Renal cortex interstitium (tissue), 11 donors: ENCODE results near the gene EEF2K. TPM values are rescaled to one million over a fixed set of nuclear protein-coding genes. Genes with fewer than 3 reads are reported as not detected.
"Not testable (repeated sequence)": the region's sequence is repeated elsewhere in the genome, so short reads cannot be mapped to it uniquely, and the experiment has no call there.

Experiments used
- DNase-seq, 11 donors: peaks; one replicate each; pipeline ENCODE4 v3.0.0-alpha.2; 2013; ENCODE audit warnings: low read depth in 9 of 11, low spot score in 4 of 11; ENCODE audit errors: extremely low read depth in 1 of 11
- polyA plus RNA-seq, 3 donors: library from polyadenylated mRNA; unstranded; fragments of 120-200 nt; gene quantifications; one replicate each; pipeline ENCODE4 v1.2.1, GENCODE V29; 2013; ENCODE audit not compliant: insufficient read length in 3 of 3

The EEF2K gene
- polyA plus RNA-seq, 3 donors, result 12.6 to 18.0 (median 12.7) TPM

DNA sequence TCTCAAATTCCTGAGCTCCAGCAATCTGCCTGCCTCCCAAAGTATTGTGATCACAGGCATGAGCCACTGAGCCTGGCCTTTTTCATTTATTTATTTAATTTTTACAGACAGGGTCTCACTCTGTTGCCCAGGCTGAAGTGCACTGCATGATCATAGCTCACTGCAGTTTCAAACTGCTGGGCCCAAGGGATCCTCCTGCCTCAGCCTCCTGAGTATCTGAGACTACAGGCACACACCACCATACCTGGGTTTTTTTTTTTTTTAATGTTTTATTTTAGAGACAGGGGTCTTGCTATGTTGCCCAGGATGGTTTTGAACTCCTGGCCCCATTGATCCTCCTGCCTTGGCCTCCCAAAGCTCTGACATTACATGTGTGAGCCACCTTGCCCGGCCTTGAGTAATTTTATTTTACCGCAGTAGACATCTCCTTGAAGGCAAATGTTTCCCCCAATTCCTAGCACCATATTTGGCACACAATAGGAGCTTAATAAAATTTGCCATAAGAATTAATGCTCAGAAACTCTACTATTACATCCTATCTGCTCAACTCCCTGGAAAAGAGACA is 1.9 kb upstream of the EEF2K start:
- DNase-seq, result no peak

DNA sequence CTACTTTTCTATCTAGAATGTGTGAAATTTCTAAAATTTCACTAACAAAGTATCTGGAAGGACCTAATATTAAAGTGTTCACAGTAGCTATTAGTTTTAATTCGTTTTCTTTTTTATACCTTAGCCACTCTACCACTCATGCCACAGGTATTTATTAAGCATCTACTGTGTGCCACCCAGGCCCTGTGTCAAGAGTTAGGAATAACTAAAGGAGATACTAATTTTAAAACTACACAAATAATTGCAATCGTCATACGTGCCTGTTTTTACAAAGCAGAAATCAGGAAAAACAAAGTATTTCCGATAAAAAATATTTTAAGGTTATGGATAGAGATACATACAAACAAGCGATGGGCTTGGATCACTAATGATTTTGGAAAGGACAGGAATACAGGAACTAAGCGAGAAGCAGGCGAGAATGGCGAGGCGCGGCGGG is 483 bp upstream of the EEF2K start:
- no peak for DNase-seq

DNA sequence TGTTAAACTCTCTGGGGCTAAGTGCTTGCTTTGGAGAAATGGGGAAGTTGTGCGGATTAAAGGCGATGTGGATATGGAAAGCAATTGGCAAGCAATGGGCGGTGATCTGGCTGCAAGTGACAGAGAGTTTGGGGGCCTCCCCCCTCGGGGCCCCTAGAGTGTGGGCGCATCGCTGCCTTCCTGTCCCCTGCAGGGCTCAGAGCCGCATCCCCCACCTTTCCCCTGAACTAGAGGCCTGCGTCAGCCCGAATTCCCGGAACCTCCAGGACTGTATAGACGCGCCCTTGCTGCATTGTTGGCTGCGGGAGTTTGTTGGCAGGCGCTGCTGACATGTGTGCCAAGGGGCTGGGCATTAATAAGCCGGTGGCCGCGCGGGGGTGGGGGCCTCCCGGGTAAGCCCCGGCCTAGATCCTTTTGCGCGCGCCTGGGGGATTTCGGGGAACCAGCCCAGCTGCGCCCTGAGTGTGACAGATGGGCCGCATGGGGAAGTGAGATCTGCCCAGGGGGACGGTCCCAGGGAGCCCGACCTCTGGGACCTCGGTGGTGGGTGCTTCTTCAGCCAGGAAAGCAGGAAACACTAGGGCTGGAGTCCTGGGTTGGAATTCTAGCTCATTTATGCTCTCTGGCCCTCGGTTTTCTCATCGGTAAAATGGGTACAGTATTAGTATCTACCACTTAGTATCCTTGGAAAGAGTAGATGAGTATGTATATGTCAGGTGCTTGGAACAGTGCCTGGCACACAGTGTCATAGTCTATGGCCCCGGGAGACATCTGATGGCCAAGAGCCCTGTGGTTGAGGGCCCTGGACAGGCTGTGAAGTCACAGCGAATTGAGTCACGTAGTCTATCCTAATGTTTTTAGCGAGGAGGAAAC is 1.0 kb downstream of the EEF2K start:
- DNase-seq, result no peak

DNA sequence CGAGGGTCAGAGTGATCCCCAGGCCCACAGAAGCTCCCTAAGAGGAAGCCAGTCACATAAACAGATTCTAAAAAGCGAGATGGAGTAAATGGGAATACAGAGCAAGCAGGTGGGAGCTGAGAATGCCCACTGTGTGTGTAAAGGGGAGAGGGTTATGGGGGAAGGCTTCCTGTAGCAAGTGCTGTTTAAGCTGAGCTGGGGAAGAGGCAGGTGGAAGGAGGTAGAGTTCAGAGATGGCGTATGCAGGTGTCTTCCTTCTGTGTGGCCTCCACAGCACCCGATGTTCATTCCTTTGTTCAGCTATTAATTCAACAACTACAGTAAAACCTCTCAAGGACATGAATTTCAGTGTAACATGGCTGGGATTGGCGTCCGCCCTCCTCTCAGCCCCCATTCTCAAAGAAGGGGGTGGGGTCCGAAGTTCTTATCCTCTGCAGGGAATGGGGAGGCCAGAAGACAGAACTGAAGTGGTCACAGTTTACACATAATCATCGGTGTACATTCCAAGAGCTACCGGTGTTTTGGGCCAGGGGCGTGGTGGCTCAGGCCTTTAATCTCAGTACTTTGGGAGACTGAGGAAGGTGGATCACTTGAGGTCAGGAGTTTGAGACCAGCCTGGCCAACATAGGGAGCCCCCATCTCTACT is 1.8 kb downstream of the EEF2K start:
- no peak for DNase-seq

DNA sequence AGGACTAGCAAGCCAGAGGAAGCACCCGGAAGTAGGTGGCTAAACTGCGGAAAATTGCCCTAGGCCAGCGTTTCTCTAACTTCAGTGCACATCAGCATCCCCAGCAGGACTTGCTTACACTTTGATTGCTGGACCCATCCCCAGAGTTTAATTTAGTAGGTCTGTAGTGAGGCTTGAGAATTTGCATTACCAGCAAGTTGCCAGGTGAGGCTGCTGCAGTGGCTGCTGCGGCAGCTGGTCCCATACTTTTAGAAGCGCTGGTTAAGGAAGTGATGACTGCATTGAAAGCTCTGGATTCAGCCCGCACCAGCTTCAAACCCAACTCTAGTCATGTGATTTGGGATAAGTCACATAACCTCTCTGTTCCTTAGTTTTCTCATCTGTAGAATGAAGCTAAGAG is 4.2 kb downstream of the EEF2K start:
- no peak for DNase-seq

DNA sequence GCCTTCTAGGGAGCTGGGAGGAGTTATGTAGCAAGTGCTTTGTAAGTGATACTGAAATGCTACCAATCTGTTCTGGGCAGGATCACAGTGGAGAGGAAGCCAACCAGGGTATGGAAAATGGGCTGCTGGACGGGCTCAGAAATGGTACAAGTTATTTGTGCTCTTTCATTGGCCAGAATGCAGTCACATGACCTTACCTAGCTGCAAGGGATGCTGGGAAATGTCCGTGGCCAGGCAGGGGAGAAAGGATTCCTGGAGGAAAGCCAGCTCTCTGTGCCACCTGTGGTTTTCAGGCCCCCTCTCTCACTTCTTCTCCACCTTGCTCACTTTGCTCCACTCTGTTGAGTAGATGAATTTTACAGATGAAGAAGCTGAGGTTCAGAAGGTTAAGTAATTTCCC is 4.8 kb downstream of the EEF2K start:
- no peak for DNase-seq

DNA sequence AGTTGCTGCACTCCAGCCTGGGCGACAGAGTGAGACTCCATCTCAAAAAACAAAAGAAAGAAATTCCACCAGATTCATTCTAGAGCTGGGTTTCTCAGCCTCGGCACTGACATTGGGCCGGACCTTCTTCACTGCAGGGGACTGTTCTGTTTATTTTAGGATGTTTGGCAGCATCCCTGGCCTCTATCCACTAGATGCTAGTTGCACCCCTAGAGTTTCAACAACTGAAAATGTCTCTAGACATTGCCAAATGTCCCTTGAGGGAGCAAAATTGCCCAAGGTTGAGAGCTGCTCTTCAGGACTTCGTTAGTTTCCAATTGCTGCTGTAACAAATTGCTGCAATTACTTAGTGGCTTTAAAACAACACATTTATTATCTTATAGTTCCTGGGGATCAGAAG is 7.2 kb downstream of the EEF2K start:
- DNase-seq, result no peak

DNA sequence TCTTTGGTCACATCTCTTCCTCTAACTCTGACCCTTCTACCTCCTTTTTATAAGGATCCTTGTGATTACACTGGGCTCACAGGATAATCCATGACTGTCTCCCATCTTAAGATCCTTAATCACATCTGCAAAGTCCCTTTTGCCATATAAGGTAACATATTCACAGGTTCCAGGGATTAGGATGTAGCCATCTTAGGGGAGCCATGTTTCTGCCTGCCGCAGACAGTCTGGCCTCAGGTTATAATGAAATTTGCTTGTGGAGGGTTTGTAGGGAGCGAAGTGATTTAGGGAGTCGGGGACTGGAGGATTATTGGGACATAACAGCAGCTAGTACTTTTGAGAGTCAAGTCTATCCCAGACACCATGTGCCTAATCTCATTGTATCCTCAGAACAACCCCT is 7.7 kb downstream of the EEF2K start:
- DNase-seq, result no peak

DNA sequence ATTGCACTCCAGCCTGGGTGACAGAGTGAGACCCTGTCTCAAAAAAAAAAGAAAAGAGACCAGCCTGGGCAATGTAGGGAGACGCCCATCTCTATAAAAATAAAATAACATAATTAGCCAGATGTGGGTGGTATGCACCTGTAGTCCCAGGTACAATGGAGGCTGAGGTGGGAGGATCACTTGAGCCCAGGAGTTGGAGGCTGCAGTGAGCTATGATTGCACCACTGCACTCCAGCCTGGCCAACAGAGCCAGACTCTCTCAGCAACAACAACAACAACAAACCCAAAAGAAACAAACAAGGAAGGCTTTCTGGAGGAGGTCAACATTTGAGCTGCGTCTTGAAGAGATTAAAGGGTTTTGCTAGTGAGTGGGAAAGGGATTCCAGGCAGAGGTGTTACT is 8.3 kb downstream of the EEF2K start:
- no peak for DNase-seq

DNA sequence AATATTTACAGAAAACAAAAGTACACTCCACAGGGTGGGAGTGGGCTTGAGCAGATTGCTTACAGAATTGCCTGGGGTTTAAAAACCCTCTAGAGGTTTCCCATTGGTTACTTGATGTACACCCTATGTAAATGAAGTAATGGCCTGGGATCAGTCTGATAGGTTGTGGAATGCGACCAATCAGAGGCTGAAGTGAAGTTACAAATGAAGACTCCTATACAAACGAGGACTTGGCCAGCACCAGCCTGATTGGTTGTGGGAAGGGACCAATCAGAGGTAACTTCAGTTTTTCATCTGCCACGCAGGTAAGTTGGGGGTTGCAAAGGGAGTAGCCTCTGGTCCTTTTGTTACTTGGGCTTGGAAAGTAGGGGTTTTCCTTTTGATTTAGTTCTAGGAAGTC is 8.8 kb downstream of the EEF2K start:
- no peak for DNase-seq

DNA sequence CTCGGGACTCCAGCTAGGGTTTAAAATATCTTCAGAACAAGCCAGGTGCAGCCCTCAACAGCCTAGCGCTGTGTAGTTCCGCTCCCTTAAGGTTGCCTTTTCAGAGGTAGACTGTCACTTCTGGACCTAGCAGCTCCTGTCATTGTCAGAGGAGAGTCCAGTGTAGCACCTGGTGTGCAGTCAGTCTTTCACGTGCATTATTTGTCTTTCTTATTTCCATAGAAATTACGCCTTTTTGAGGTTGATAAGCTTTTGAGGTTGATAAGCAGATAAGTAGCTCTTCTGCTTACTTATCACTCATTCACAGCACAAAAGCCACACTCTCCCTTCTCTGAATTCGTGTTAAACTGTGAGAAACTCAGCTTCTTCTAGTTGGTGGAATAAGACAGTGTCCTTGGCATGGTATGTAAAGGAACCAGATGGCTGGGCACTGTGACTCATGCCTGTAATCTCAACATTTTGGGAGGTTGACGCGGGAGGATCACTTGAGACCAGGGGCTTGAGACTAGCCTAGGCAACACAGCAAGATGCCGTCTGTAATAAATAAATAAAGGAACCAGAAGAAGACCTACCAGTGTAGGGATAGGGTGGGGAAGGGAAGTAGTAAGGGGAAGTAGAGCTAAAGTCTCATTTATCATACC is 10.2 kb downstream of the EEF2K start:
- no peak for DNase-seq

DNA sequence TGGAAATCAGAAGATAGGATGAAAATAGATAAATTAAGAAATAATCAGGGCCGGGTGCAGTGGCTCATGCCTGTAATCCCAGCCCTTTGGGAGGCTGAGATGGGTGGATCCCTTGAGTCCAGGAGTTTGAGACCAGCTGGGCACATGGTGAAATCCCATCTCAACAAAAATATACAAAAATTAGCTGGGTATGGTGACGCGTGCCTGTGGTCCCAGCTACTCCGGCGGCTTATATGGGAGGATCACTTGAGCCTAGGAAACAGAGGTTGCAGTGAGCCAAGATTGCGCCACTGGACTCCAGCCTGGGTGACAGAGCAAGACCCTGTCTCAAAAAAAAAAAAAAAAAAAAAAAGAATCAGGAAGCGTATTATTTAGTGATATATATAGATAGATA is 10.8 kb downstream of the EEF2K start:
- DNase-seq, result not testable (repeated sequence)

DNA sequence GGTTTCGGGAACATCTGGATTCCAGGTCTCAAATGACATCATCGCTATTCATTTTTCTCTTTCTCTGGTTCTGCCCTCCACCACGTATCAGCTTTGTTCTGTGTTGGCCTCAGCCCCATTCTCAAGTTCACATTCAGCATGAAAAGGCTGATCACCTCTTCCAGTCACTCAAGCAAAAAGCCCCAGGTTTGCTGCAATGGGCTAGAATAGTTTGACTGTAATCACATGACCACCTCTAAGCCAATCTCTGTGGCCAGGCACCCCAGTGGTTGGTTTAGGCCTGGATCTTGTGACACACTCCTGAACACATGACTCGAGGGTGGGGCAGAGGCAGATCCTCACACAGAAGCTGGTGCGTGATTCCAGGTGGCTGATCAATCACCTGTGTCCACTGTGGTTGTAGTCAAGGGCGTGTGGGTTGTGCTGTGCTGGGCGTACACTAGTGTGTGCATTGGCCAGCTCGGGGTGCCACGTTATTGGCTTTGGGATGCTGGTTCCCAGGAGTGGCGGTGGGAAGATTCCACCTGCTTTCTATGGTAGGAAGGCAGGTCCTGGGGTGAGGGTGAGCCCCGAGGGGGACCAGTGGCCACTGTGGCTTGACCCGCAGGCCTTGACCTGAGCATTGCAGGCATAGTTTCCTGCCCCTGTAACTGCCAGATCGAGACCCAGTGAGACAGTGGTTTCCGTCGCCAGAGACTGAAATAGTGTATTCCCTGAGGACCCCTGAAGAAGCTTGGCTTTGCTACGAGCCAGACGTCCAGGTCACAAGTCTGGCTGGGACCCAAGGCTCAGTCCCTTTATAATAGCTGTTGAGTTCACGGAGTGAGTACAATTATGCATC is 12.0 kb downstream of the EEF2K start:
- DNase-seq, result no peak

DNA sequence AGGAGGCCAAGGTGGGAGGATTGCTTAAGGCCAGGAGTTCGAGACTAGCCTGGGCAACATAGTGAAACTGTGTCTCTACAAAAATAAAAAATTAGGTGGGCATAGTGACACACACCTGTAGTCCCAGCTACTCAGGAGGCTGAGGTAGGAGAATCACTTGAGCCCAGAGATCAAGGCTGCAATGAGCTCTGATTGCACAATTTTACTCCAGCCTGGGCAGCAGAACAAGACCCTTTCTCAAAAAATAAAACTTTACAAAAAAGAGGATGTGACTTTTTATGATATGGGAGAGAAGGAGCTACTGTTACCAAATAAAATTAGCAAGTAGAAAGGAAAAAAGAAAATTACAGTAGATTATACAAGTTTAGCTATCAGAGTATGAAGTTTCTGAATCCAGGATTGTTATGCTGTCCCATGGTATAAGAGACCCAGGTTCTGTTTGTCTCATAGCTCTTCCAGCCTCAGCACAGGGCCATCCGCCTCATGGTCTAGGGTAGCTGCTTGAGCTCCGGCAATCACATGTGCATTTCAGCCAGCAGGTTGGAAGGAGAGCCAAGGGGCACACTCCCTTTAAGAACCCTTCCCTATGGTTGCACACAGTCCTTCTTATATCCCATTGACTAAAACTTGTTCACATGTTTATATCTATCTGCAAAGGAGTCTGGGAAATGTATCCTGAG is 13.5 kb downstream of the EEF2K start:
- no peak for DNase-seq

DNA sequence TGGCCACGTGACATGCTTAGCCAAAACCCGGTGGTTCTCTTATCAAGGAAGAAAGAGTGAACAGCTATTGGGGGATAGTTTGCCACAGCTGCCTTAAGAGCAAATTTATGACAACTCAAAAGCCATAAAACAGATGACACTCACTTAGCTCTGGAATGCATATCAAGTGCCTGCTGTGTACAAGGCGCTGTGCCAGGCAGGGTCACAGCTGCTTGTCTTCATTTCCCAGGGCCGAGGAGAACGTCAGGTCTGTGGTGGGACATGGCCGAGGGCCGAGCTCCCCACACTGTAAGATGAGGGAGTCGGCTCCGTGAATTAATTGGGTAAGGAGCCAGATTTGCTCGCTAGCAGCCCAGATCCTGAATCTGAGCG is 14.0 kb downstream of the EEF2K start:
- DNase-seq, result peak in 1 of 11 donors; percentile 58

DNA sequence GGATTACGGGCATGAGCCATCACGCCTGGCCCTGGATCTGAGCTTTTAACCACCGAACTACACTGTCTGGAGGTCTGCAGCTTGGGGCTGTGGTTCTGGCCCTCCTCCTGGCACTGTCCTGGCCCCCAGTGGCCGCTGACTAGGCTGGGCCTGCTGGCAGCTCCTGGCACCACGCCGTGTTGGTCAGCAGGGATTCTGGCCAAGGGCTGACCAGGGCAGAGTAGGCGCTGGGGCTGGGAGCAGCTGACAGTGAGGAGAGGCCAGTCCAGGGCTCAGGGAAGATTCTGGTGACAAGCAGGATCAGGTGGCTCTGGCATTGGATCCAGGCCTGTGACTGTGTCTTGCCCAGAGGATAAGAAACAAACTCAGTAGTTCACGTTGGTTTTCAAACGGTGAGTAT is 14.6 kb downstream of the EEF2K start:
- no peak for DNase-seq

DNA sequence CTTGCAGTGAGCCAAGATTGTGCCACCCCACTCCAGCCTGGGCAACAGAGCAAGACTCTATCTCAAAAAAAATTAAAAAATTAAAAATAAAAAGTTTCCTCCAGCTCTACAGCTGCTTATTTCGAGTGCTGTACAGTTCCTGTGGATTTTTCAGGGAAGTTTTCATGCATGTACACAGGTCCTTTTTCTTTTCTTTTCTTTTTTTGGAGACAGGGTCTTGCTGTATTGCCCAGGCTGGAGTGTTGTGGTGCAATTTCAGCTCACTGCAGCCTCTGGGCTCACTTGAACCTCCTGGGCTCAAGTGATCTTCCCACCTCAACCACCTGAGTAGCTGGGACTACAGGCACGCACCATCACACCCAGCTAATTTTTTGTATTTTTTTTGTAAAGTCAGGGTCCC is 15.9 kb downstream of the EEF2K start:
- no peak for DNase-seq

DNA sequence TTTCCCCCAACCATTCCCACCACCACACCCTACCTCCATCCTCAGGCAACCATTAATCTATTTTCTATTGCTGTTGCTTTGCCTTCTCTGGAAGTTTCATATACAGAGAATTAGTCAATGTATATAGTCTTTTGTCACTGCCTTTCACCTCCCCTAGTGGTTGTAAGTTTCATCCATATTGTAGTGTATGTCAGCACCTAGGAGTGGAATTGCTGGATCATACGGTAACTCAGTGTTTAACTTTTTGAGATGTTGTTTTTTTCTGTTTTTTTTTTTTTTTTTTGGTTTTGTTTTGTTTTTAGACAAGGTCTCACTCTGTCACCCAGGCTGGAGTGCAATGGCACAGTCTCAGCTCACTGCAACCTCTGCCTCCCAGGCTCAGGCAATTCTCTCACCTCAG is 16.9 kb downstream of the EEF2K start:
- no peak for DNase-seq

DNA sequence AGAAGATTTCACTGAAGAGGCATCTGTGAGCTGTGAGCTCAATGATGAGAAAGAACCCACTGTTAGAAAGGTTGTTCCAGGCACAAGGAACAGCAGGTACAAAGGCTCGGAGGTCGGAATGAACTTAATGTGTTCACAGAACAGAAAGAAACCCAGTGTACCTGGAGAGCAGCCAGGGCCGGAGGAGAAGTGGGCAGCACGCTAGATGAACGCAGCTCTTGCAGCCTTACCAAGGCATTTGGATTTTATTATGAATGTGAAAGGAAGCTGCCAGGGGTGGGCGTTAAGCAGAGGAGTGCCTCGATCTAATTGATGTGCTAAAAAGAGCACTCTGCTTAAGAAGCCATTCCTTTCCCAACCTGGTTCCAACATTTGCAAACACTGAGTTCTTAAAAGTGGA is 19.0 kb downstream of the EEF2K start:
- no peak for DNase-seq
